ENCODE results near the gene TMEM40.
"Not testable (repeated sequence)": the region's sequence is repeated elsewhere in the genome, so short reads cannot be mapped to it uniquely, and the experiment has no call there.

TMEM40 gene

GRCh38 chr3:12716605-12717151, 42.4 kb downstream of the TMEM40 start:
- DNase-seq (ENCODE audit: low spot score) = peak; percentile 43

- DNase-seq (ENCODE audit: low spot score) = no peak
Observed at GRCh38 chr3:12714278-12714677, 44.8 kb downstream of the TMEM40 start.

- no peak for DNase-seq (ENCODE audit: low spot score)
Observed at GRCh38 chr3:12710062-12710461, 49.0 kb downstream of the TMEM40 start.

DNA sequence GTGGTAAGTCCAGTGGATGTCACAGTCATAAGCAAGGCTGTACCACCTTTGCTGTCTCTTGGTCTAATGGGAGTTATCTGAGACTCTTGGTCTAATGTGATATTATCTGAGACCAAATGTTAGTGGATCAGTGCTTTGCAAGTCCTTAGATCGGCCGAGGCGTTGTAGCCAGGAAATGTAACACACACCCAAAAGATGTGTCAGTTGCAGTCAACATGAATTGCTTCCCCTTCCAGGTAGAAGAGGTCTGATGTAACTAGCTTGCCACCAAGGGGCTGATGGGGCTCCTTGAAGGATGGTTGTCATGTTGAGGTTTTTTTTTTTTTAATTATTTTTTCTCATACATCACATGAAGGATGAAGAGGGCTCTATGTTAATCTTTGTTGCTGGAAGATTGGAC, 49.7 kb downstream of the TMEM40 start:
- no peak for DNase-seq (ENCODE audit: low spot score)

- no peak for DNase-seq (ENCODE audit: low spot score)
Observed at GRCh38 chr3:12708584-12709192, 50.4 kb downstream of the TMEM40 start.

- DNase-seq (ENCODE audit: low spot score) = no peak
Observed at GRCh38 chr3:12707449-12707848, 51.6 kb downstream of the TMEM40 start.

- peak; percentile 74 for DNase-seq (ENCODE audit: low spot score)
Observed at GRCh38 chr3:12706504-12707253, 52.4 kb downstream of the TMEM40 start.

DNA sequence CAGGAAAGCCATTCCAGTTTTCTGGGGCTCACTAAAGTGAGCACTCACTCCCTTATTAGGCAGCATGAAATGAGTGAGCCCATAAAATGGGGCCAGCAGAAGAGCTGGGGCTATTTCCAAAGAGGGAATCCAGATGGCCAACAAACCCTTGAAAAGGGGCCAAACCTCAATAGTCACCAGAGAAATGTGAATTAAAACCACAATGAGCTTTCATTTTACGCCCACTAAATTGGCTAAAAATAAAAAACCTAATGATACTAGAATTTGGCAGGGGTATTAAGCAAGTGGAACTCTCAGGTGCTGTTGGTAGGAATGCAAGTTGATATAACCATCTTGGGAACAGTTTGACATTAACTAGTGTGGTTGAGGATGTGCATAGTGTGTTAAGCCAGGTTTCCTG, 53.1 kb downstream of the TMEM40 start:
- no peak for DNase-seq (ENCODE audit: low spot score)

DNA sequence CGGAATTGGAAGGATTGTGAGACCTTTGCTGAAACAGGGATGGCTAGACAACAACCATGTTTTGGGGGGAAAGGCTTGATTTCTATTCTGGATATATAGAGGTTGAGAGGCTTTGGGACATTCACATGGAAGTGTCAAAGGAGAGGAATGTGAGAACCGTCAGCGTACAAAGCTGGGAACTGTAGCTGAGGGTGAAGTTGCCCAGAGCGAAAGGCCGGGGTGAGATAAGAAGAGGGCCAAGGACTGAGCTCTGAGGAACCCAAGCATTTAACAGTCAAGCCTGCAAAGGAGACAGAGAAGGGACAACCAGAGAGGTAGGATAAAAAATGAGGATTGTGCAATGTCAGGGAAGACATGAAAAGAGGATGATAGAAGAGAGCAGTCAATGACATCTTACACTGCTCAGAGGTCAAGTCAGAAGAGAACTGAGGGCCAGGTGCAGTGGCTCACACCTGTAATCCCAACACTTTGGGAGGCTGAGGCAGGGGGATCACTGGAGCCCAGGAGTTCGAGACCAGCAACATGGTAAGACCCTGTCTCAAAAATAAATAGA, 53.6 kb downstream of the TMEM40 start:
- no peak for DNase-seq (ENCODE audit: low spot score)

GRCh38 chr3:12702501-12702900, 56.6 kb downstream of the TMEM40 start:
- no peak for DNase-seq (ENCODE audit: low spot score)

DNA sequence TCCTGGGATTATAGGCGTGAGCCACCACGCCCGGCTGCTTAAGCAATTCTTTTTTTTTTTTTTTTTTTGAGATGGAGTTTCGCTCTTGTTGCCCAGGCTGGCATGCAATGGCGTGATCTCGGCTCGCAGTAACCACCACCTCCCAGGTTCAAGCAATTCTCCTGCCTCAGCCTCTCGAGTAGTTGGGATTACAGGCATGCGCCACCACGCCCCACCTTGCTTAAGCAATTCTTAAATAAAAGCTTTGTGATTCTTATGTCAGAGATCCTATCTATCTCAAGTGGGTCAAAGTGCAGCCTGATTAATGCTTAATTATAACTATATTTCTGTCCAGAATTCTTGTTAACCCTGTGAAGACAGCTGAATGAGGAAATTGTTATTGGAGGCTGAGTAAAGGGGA, 57.5 kb downstream of the TMEM40 start:
- not testable (repeated sequence) for DNase-seq (ENCODE audit: low spot score)

DNA sequence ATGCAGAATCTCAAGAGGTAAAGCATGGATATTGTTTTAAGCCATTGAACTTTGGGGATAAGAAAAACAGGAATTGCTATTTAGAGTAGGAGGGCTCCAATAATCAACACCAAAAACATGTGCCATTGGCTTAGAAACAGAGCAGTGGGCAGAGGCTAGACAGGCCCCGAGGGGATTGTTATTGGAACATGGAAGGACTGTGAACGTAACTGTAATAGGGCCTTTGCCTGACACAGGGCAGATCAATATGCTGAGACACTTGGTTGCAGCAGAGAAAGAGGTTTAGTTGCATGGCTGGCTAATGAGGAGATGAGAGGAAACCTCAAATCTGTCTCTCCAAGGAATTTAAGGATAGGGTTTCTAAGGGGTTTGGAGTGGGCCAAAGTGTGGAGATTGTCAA, 58.3 kb downstream of the TMEM40 start:
- no peak for DNase-seq (ENCODE audit: low spot score)

DNA sequence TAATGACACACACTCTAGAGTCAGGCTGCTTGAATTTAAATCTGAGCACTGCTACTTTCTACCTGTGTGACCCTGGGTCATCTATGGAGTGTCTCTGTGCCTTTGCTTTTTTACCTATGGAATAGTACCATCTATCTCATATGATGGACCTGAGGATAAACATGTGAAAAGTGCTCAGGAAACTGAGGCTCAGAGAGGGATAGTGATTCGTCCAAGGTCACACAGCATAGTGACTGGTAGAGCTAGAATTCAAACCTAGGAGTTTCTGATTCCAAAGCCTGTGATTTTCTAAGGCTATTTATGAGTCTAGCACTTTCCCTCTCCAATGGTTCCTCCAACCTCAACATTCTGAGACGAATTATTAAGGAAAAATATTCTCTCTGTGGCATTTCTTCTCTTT, 63.1 kb downstream of the TMEM40 start:
- DNase-seq (ENCODE audit: low spot score) = no peak

GRCh38 chr3:12695112-12695511, 63.9 kb downstream of the TMEM40 start:
- no peak for DNase-seq (ENCODE audit: low spot score)

- no peak for DNase-seq (ENCODE audit: low spot score)
Observed at GRCh38 chr3:12692444-12692843, 66.6 kb downstream of the TMEM40 start.

DNA sequence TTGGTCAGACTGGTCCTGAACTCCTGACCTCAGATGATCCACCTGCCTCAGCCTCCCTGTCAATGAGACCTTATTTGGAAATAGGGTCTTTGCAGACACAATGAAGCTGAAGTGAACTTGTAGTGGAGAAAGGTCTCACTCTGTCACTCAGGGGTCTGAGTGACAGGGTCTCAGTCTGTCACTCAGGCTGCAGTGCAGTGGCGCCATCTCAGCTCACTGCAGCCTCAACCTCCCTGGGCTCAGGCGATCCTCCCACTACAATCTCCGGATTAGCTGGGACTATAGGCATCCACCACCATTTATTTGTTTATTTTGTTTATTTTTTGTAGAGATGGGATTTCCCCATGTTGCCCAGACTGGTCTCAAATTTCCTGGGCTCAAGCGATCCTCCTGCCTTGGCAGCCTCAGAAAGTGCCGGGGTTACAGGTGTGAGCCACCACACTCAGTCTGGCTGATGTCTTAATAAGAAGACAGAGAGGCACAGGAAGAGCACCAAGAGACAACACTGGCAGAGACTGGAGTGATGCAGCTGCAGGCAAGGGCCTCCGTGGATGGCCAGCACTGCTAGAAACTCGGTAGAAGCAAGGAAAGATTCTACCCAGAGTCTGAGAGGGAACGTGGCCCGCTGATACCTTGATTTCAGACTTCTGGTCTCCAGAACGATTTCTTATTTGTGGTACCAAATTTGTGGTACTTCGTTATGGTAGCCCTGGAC, 68.9 kb downstream of the TMEM40 start:
- no peak for DNase-seq (ENCODE audit: low spot score)

GRCh38 chr3:12687948-12688347, 71.1 kb downstream of the TMEM40 start:
- no peak for DNase-seq (ENCODE audit: low spot score)

DNA sequence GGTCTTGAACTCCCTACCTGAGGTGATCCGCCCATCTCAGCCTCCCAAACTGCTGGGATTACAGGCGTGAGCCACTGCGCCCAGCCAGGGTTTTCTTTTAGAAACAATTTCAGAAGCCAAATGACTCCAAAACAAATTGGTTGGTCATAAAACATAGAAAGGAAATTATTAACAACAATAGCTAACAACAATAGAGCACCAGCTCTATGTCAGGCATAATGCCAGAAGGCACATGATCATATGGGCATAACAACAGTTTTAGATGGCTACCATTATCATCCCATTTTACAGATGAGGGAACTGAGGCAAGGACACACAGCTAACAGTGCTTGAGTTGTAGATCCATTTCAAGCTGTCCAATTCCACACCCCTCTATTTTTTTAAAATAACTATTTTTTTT, 73.0 kb downstream of the TMEM40 start:
- no peak for DNase-seq (ENCODE audit: low spot score)

All from hematopoietic multipotent progenitor cell treated with erythropoietin and hydrocortisone succinate and interleukin-3 and kit ligand, for 17 days (in vitro differentiated cells).